Lung (tissue), 12 donors: ENCODE data around the gene CACNG1. TPM values are rescaled to one million over a fixed set of nuclear protein-coding genes. Genes with fewer than 3 reads are reported as not detected.

Experiments
- ATAC-seq: fragments of 200-7000 bp; cut with Tn5 transposase; one replicate; pipeline ENCODE4 v1.9.1; 2020; ENCODE audit warnings: moderate number of reproducible peaks; ENCODE audit not compliant: insufficient read depth, low FRiP score
- DNase-seq, 3 donors: peaks; one replicate each; pipeline ENCODE4 v3.0.0-alpha.2; 2013 to 2017
- H3K27ac ChIP-seq, 2 donors: one replicate each; pipeline ENCODE4 v1.5.1; 2013; ENCODE audit warnings: mild to moderate bottlenecking in 2 of 2, moderate library complexity in 2 of 2, control low read depth in 1 of 2, inconsistent platforms in 1 of 2, low read depth in 1 of 2, low read length in 1 of 2
- H3K27me3 ChIP-seq, 3 donors: one replicate each; pipeline ENCODE4 v1.5.1; 2013; ENCODE audit warnings: low read length in 2 of 3; ENCODE audit not compliant: control insufficient read depth in 3 of 3, insufficient read depth in 3 of 3
- H3K36me3 ChIP-seq, 4 donors: one replicate each; pipeline ENCODE4 v1.5.1; 2013; ENCODE audit warnings: low read length in 4 of 4, mild to moderate bottlenecking in 1 of 4, moderate library complexity in 1 of 4; ENCODE audit not compliant: control insufficient read depth in 4 of 4, insufficient read depth in 4 of 4
- H3K4me1 ChIP-seq, 5 donors: one replicate each; pipeline ENCODE4 v1.5.1; 2013; ENCODE audit warnings: low read length in 5 of 5, mild to moderate bottlenecking in 2 of 5, moderate library complexity in 1 of 5; ENCODE audit not compliant: control insufficient read depth in 5 of 5, insufficient read depth in 5 of 5
- H3K4me3 ChIP-seq: one replicate; pipeline ENCODE4 v1.5.1; 2013; ENCODE audit warnings: mild to moderate bottlenecking, control low read depth, moderate library complexity
- H3K9ac ChIP-seq, 2 donors: one replicate each; pipeline ENCODE4 v1.5.1; 2013; ENCODE audit warnings: low read length in 2 of 2, control low read depth in 1 of 2; ENCODE audit not compliant: insufficient read depth in 1 of 2
- H3K9me3 ChIP-seq, 4 donors: one replicate each; pipeline ENCODE4 v1.5.1; 2013; ENCODE audit warnings: low read length in 3 of 4, mild to moderate bottlenecking in 1 of 4, moderate library complexity in 1 of 4; ENCODE audit not compliant: control insufficient read depth in 4 of 4, insufficient read depth in 3 of 4
- WGBS, 2 donors: extraction: QIAGEN DNeasy Blood & Tissue Kit; methylation state at CpG; one replicate each; pipeline ENCODE4 v1.1.7; 2013; 5-methylcytosine and 5-hydroxymethylcytosine counted together
- polyA plus RNA-seq, 2 donors: library from polyadenylated mRNA; stranded (reverse); fragments of 200-250 nt; gene quantifications; one replicate each; pipeline ENCODE4 v1.2.1, GENCODE V29; 2013
- total RNA-seq, 2 donors: library from RNA; depleted of rRNA in 1 of 2; stranded (reverse); fragments of >200 nt in 1 of 2; gene quantifications; one replicate each; pipeline ENCODE4 v1.2.1, GENCODE V29; 2014 to 2021
- TF ChIP-seq, protein P1 (sequence below): IDR thresholded peaks from 2 replicates; pipeline ENCODE4 v1.5.1; 2012; ENCODE audit warnings: mild to moderate bottlenecking; ENCODE audit errors: control extremely low read depth, extremely low read depth
- donor health status: control.
- donor health status: control.
- donor health status: Bipolar disorder and iron deficiency.
- donor health status: healthy.
- donor health status: DM: yes; HTN: yes; CAD: no.

The CACNG1 gene
- total and polyA plus RNA-seq, 4 donors: 0.05 to 0.08 TPM; not detected in 2

DNA sequence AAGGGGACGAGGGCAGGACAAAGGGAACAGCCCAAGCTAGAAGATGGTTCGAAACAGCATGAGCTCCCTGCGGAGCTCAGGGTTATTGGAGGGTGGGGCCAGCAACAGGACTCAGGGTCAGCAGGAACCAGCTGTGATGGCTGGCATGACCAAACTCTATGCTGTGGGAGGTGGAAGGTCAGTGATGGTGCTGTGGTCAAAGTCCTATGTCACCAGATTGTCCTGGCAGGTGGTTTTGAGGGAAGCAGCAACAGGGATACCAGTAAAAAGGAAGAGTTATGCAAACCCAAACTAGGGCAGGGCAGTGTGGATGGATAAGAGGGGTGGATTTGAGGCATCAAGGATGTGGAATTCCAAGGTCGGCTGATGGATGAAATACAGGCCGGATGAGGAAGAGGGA lies 47.4 kb upstream of the CACNG1 start:
- TF ChIP-seq, protein P1, sequence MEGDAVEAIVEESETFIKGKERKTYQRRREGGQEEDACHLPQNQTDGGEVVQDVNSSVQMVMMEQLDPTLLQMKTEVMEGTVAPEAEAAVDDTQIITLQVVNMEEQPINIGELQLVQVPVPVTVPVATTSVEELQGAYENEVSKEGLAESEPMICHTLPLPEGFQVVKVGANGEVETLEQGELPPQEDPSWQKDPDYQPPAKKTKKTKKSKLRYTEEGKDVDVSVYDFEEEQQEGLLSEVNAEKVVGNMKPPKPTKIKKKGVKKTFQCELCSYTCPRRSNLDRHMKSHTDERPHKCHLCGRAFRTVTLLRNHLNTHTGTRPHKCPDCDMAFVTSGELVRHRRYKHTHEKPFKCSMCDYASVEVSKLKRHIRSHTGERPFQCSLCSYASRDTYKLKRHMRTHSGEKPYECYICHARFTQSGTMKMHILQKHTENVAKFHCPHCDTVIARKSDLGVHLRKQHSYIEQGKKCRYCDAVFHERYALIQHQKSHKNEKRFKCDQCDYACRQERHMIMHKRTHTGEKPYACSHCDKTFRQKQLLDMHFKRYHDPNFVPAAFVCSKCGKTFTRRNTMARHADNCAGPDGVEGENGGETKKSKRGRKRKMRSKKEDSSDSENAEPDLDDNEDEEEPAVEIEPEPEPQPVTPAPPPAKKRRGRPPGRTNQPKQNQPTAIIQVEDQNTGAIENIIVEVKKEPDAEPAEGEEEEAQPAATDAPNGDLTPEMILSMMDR: no peak
- 88 to 91% methylated on average over 5 of the region's 5 CpGs for WGBS, 2 donors
- no peaks in the 10 kb centered on the region for H3K36me3 ChIP-seq

DNA sequence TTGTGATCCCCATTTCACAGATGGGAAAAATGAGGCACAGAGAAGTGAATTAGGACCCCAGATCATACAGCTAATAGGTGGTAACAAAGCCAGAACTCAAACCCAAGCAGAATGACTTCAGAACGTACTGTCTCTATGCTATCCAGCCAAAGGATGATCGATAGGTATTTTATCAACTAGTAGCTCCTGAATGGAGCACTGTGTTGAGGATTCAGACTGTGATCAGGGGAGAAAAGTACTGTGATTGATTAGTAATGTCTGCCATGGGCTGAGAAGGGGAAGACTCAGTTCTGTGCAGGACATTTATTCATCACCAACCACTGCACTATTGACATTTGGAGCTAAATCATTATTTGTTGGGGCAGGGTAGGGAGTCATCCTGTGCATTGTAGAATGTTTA lies 41.1 kb upstream of the CACNG1 start:
- H3K27ac ChIP-seq: no peak overlapping the region
- TF ChIP-seq, protein P1: no peak
- ATAC-seq: no peak

More for the DNA sequence above, 47.4 kb upstream of the CACNG1 start:
- DNase-seq: no peak
- Histone ChIP-seq H3K4me3 (no peak overlapping the region), H3K9ac (no peak overlapping the region), H3K27ac (no peak overlapping the region), H3K4me1 (no peaks in the 10 kb centered on the region), H3K9me3 (peaks cover 0 to 3% (median 0%) of the 10 kb centered on the region in 4 donors), H3K27me3 (no peaks in the 10 kb centered on the region)
- ATAC-seq: no peak

DNA sequence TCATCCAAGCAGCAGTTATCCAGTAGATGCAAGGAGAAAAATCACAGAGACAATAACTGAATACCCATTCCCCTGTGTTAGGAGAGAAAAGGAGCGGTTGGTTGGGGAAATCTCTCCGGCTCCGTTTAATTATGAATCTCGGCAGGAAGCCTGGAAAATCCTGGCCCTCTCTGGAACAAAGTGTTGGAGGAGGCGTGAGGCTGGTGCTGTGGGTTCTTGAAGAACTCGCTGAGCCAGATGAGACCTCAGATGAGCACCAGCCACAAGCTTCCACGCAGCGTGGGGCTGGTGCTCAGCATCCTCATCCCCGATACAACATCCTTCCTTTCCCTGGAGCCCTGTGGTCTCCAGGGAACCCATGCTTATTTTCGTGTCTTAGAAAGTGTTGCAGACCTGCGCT lies 40.2 kb upstream of the CACNG1 start:
- TF ChIP-seq, protein P1: no peak
- no peaks in the 10 kb centered on the region for H3K4me1 ChIP-seq
- H3K4me3 ChIP-seq: no peak overlapping the region
- no peak overlapping the region for H3K9ac ChIP-seq
- 81 to 82% methylated on average over 11 of the region's 11 CpGs for WGBS, 2 donors
- no peaks in the 10 kb centered on the region for H3K36me3 ChIP-seq
- no peak overlapping the region for H3K27ac ChIP-seq
- H3K9me3 ChIP-seq: peaks cover 0 to 8% (median 1%) of the 10 kb centered on the region in 4 donors
- no peak for ATAC-seq
- no peak for DNase-seq
- H3K27me3 ChIP-seq: no peaks in the 10 kb centered on the region

More for the DNA sequence above, 41.1 kb upstream of the CACNG1 start:
- Histone ChIP-seq H3K4me3 (no peak overlapping the region), H3K36me3 (no peaks in the 10 kb centered on the region), H3K9me3 (peaks cover 0 to 5% (median 1%) of the 10 kb centered on the region in 4 donors), H3K4me1 (no peaks in the 10 kb centered on the region), H3K9ac (no peak overlapping the region), H3K27me3 (no peaks in the 10 kb centered on the region)
- WGBS, 2 donors: 90 to 97% methylated on average over 2 of the region's 2 CpGs
- DNase-seq: no peak

DNA sequence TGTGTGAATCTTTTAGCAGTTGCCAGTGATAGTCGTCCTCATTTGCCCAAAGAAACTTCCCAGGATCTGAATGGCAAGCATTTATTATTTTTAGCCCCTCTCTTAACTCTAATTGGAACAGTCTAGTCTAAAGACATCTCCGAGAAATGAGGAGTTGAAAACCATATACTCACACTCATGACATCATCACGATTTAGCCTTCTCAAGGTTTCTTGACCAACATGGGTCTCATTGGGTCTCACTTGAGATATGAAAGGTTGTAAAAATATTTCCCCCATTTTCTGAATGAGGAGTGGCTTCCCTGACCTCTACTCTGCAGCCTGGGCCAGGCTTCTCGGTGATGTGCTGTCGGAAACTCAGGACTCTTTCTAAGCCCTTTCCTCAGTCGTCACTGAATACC lies 37.1 kb upstream of the CACNG1 start:
- Histone ChIP-seq H3K27me3 (no peaks in the 10 kb centered on the region), H3K27ac (no peak overlapping the region), H3K4me1 (no peaks in the 10 kb centered on the region), H3K36me3 (no peaks in the 10 kb centered on the region), H3K9ac (no peak overlapping the region), H3K9me3 (peaks cover 0 to 7% (median 1%) of the 10 kb centered on the region in 4 donors), H3K4me3 (no peak overlapping the region)
- WGBS, 2 donors: 90 to 92% methylated on average over 6 of the region's 6 CpGs
- DNase-seq: no peak
- ATAC-seq: no peak
- TF ChIP-seq, protein P1: no peak
